ENCODE measurements around the gene MYBPHL.

DNA sequence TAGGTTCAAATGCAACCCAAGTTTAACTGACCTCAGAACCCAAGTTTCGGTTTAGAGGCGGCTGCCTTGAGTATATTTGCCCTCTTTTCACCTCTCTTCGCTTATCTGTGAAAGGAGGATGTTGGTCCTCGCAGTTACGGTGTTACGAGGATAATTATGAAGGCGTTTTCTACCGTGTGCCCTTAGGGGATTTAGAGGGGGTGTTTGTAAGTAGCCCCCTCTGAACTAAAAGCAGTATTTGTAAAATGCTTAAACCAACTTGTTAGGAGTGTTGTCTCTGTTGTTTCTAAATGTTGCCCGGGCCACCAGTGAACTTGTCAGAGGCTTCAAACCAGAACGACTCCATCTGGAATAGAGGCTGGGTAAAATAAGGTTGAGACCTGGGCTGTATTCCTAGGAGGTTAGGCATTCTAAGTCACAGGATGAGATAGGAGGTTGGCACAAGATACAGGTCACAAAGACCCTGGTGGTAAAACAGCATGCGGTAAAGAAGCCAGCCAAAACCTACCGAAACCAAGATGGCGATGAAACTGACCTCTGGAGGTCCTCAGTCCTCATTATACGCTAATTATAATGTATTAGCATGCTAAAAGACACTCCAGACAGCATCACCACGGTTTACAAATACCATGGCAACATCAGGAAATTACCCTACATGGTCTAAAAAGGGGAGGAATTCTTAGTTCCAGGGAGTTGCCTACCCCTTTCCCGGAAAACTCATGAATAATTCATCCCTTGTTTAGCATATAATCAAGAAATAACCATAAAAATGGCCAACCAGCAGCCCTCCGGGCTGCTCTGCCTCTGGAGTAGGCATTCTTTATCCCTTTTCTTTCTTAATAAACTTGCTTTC, 22.8 kb downstream of the MYBPHL start:
- TF ChIP-seq POLR2AphosphoS5 (IDR thresholded peaks at IDR 0.05) (no peak), POLR2A (IDR thresholded peaks at IDR 0.05; ENCODE audit: low read depth) (no peak)
